Lower leg skin (tissue), 4 donors: ENCODE data around the gene TBX6. TPM values are rescaled to one million over a fixed set of nuclear protein-coding genes. Genes with fewer than 3 reads are reported as not detected.
A peak's percentile ranks its signal among the peaks of the same experiment; 100 is the strongest.

Experiments
- DNase-seq, 2 donors: peaks; one replicate each; pipeline ENCODE4 v3.0.0-alpha.2; 2019; ENCODE audit warnings: low spot score in 2 of 2
- H3K4me3 ChIP-seq: fragments of 200-600 bp; sonication (generic); 2 replicates; pipeline ENCODE4 v1.5.1; 2017; ENCODE audit warnings: mild to moderate bottlenecking, low read depth; ENCODE audit not compliant: poor library complexity, severe bottlenecking
- POLR2A ChIP-seq, 2 donors: fragments of 450-650 bp; IDR thresholded peaks; one replicate each; pipeline ENCODE4 v1.6.1; 2016 to 2017; ENCODE audit warnings: antibody characterized with exemption in 2 of 2, mild to moderate bottlenecking in 1 of 2, moderate library complexity in 1 of 2
- WGBS, 2 donors: methylation state at CpG; one replicate each; pipeline ENCODE4 v1.1.5; 2018; 5-methylcytosine and 5-hydroxymethylcytosine counted together
- intact Hi-C: fragments of 100-400 bp; cut with DNase I; formaldehyde crosslinking; loops from one replicate; pipeline ENCODE4 v1.15.0; 2023; ENCODE audit warnings: low total_unique reads
- total RNA-seq, 4 donors: library from RNA; depleted of rRNA; stranded (reverse); fragments of >200 nt; gene quantifications; one replicate each; pipeline ENCODE4 v1.1.0, GENCODE V29; 2016
- TF ChIP-seq, protein P1 (sequence below), 3 donors: fragments of 450-650 bp; IDR thresholded peaks; one replicate each; pipeline ENCODE4 v1.5.1; 2016; ENCODE audit warnings: antibody characterized with exemption in 3 of 3, mild to moderate bottlenecking in 3 of 3, moderate library complexity in 2 of 3

The TBX6 gene
- total RNA-seq, 4 donors from 2014 or later, result 2.6 to 7.2 (median 3.8) TPM

DNA sequence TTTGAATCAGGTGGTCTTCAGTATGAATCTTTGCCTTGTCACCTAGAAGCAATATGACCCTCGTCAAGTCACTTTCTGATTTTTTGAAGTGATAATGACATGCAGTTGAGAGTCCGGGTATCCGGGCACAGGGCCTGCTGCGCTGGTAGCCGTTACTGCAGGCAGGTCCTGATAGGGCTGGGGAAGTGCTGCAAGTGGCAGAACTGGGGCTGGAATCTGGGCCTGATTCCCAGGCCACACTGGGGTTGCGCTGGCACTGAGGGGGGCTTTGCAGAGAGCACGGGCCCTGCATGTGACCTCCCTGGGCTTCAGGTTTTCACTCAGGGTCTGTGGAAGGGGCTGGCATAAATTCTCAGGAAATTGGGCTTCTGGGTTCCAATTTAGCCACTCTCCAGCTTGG is 13.0 kb downstream of the TBX6 start:
- 81 to 86% methylated on average over 7 of the region's 7 CpGs for WGBS, 2 donors
- H3K4me3 ChIP-seq, result no peak overlapping the region
- intact Hi-C loops, result no loop called here
- no peak for TF ChIP-seq POLR2A (IDR thresholded peaks at IDR 0.05)
- TF ChIP-seq, protein P1, sequence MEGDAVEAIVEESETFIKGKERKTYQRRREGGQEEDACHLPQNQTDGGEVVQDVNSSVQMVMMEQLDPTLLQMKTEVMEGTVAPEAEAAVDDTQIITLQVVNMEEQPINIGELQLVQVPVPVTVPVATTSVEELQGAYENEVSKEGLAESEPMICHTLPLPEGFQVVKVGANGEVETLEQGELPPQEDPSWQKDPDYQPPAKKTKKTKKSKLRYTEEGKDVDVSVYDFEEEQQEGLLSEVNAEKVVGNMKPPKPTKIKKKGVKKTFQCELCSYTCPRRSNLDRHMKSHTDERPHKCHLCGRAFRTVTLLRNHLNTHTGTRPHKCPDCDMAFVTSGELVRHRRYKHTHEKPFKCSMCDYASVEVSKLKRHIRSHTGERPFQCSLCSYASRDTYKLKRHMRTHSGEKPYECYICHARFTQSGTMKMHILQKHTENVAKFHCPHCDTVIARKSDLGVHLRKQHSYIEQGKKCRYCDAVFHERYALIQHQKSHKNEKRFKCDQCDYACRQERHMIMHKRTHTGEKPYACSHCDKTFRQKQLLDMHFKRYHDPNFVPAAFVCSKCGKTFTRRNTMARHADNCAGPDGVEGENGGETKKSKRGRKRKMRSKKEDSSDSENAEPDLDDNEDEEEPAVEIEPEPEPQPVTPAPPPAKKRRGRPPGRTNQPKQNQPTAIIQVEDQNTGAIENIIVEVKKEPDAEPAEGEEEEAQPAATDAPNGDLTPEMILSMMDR (IDR thresholded peaks at IDR 0.05), result no peak
- no peak for DNase-seq

- intact Hi-C loops, result no loop called here
- DNase-seq, result no peak
- no peak overlapping the region for H3K4me3 ChIP-seq
- 64 to 67% methylated on average over 6 of the region's 6 CpGs for WGBS, 2 donors
- TF ChIP-seq, protein P1 (IDR thresholded peaks at IDR 0.05), result no peak
- no peak for TF ChIP-seq POLR2A (IDR thresholded peaks at IDR 0.05)
Observed at GRCh38 chr16:30077656-30078055, 14.1 kb downstream of the TBX6 start.

DNA sequence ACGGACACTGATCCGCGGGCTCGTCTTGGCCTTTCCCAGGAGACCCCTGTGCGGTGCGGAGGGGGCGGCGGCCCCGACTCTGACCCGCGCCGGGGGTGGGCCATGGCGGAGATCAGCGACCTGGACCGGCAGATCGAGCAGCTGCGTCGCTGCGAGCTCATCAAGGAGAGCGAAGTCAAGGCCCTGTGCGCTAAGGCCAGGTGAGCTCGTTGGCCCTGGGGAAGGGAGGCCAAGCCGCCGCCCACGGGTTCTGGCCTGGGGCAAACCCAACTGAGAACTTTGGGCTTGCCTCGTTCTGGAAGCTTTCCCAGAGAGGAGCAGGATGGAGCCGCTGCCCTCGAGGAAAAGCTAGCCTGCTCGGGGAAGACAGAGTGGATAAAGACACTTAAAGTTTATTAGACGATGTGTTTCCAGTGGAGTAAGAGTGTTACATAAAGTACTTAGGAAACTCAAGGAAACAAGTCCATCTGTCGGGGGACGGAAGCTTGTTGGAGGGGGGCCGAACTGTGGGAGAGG is 15.4 kb downstream of the TBX6 start:
- peak overlapping the region; percentile 90 for H3K4me3 ChIP-seq
- 1 to 4% methylated on average over 15 to 27 of the region's 33 CpGs for WGBS, 2 donors
- TF ChIP-seq, protein P1 (IDR thresholded peaks at IDR 0.05), result no peak
- no peak for TF ChIP-seq POLR2A (IDR thresholded peaks at IDR 0.05)
- intact Hi-C loops, result no loop called here
- DNase-seq, result no peak

DNA sequence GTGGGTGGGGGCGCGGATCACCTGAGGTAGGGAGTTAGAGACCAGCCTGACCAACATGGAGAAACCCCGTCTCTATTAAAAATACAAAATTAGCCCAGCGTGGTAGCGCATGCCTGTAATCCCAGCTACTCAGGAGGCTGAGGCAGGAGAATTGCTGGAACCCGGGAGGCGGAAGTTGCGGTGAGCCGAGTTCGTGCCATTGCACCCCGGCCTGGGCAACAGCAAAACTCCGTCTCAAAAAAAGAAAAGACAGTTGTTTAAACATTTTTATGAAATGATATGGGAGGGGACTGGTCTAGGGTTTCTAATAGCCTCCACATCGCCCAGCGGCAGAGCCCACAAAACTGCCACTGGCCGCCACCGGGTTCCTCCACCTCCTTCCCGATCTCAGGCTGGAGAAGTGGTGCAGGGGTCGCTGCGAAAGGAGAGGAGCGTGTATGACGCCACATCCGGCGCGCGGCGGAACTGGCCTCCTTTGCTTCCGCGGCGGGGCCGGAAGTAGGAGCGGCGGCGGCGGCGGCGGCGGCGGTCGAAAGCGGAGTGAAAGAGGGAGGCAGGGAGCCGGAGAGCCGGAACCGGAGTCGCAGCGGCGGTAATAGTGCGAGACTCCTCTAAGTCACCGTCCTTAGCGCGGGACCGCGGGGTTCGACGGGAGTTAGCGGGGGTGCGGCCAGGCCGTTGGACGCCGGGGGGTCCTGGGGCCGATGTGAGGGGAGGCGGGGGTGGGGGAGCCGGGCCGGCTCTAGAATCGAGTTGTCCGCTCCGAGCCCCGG is 16.0 kb downstream of the TBX6 start, which contains the start of gene PPP4C:
Gene PPP4C, plus strand, starts transcription at position 492 of the 773 bp plus-strand sequence. CDS start 384 bp downstream, outside the sequence.
- TF ChIP-seq, protein P1 (IDR thresholded peaks at IDR 0.05), result no peak
- TF ChIP-seq POLR2A (IDR thresholded peaks at IDR 0.05), result peak in 1 of 2 donors; percentile 30
- WGBS, 2 donors, result 2% methylated on average over 48 to 66 of the region's 67 CpGs
- H3K4me3 ChIP-seq, result peak within 1 kb of the TSS; percentile 90
- intact Hi-C loops, result no loop called here
- peak; percentile 86 to 98 for DNase-seq

DNA sequence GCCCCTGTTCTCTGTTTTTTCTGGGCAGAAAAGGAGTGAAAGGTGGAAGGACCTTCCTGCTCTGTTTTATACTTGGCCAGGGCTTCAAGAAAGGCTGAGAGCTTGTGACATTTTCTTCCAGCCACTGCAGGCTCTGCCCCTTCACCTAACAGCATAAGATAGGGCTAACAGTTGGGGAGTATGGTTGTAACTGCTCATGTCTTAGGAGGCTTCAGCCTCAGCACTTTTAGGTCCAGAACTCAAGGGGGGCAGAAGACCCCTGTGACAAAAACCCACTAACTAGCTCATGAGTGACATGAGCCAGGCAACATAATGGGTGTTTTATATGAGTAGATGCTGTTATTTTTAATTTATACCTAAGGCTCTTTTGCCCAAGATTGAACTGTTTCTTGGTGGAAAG is 21.2 kb downstream of the TBX6 start:
- intact Hi-C loops, result no loop called here
- no peak overlapping the region for H3K4me3 ChIP-seq
- DNase-seq, result no peak
- no peak for TF ChIP-seq POLR2A (IDR thresholded peaks at IDR 0.05)
- TF ChIP-seq, protein P1 (IDR thresholded peaks at IDR 0.05), result no peak
